AG09309 (cell line): ENCODE results near the gene BCAT1.

Experiments
- DNase-seq: peaks from one replicate; pipeline ENCODE4 v3.0.0-alpha.2; 2010; ENCODE audit warnings: low read depth
- H3K4me3 ChIP-seq: 2 replicates; pipeline ENCODE4 v1.5.1; 2011; ENCODE audit warnings: mild to moderate bottlenecking, low read depth, low read length, moderate library complexity; ENCODE audit not compliant: control insufficient read depth
- CTCF ChIP-seq: IDR thresholded peaks from 2 replicates; pipeline ENCODE4 v1.5.1; 2011; ENCODE audit warnings: mild to moderate bottlenecking, low read depth, low read length, inconsistent platforms; ENCODE audit not compliant: insufficient read depth, control insufficient read depth; ENCODE audit errors: missing control alignments

Gene BCAT1

GRCh38 chr12:24772813-24773212, 176.1 kb downstream of the BCAT1 start:
- H3K4me3 ChIP-seq, result no peak overlapping the region
- TF ChIP-seq CTCF, result no peak
- DNase-seq, result no peak

- TF ChIP-seq CTCF, result no peak
- no peak for DNase-seq
- H3K4me3 ChIP-seq, result no peak overlapping the region
Measured at GRCh38 chr12:24770821-24771220, 178.1 kb downstream of the BCAT1 start.

GRCh38 chr12:24770334-24770733, 178.6 kb downstream of the BCAT1 start:
- DNase-seq, result no peak
- TF ChIP-seq CTCF, result no peak
- H3K4me3 ChIP-seq, result no peak overlapping the region

GRCh38 chr12:24769682-24770081, 179.2 kb downstream of the BCAT1 start:
- no peak for TF ChIP-seq CTCF
- no peak for DNase-seq

GRCh38 chr12:24768415-24768814, 180.5 kb downstream of the BCAT1 start:
- TF ChIP-seq CTCF, result no peak
- no peak overlapping the region for H3K4me3 ChIP-seq
- no peak for DNase-seq

More at GRCh38 chr12:24769682-24770081, 179.2 kb downstream of the BCAT1 start:
- no peak overlapping the region for H3K4me3 ChIP-seq

- no peak for TF ChIP-seq CTCF
- H3K4me3 ChIP-seq, result no peak overlapping the region
- no peak for DNase-seq
Measured at GRCh38 chr12:24767016-24767415, 181.9 kb downstream of the BCAT1 start.

- TF ChIP-seq CTCF, result no peak
- DNase-seq, result no peak
- no peak overlapping the region for H3K4me3 ChIP-seq
Measured at GRCh38 chr12:24764712-24765111, 184.2 kb downstream of the BCAT1 start.
